ENCODE results near the gene CMBL.

Gene CMBL

DNA sequence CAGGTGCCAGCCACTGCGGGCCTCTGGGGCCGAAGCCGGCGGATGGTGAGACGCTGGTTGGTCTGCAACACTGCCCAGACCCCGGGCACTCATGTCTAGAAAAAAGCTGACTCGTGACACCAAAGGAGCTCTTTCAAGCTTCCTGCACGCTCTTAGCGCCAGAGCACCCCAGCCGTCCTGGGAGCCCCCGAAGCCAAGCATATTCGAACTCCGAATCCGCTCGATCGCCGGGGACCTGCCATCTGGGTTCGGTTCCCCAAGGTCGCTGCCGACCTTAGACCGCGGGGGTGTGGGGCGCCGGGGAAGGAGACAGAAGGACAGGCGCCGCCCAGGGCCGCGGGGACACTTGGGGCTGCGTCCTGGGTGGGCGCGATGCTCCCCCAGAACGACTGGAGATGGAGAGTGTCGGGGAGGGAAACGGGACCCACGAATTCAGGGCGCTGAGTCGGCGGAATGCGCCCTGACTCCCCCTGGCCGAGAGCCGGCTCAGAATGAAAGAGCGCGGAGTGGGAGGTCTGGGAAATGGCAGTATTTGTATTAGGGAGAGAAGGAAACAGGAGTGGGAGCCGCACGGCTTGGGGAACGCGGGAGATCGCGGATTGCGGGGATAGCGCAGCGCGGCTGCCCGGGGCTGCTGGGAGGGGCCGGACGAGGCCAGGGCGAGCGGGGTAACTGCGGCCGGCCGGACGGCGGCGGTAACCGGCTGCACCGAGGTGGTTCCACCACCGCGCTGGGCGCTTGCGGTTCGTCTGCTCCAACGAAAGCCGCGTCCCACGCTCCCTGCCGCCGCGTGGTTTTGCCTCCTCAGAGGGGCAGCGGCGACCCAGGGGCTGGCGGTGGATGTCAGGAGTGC is 25.7 kb upstream of the CMBL start:
- Histone ChIP-seq H3K4me1 (no peaks in the 10 kb centered on the region), H4K20me1 (no peaks in the 10 kb centered on the region), H3K4me2 (no peak overlapping the region), H3K36me3 (no peaks in the 10 kb centered on the region; the same call in 1 of the 2 replicates), H3K27me3 (peaks cover 39% of the 10 kb centered on the region), H3K27ac (no peak overlapping the region), H3K4me3 (peak overlapping the region; percentile 36; the same call in 1 of the 2 replicates), H3K9me3 (peaks cover 26% of the 10 kb centered on the region), H3K9ac (no peak overlapping the region)
- no peak for TF ChIP-seq Cebpa-rat (IDR thresholded peaks at IDR 0.05)

DNA sequence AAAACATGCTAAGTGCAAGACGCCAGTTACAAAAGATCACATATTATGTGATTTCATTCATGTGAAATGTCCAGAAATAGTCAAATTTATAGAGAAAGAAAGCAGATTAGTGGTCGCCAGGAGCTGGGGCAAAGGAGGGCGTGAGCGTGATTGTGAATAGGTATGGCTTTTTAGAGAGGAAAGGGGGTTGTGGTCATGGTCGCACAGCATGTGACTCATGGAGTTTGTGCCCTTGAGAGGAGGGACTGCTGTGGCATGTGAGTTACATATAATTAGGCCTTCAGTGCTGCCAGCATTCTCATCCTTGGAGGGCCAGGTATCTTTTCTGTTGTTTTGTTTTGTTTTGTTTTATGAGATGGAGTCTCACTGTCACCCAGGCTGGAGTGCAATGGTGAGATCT is 24.6 kb upstream of the CMBL start:
- Histone ChIP-seq H3K27ac (no peak overlapping the region), H3K36me3 (no peaks in the 10 kb centered on the region; the same call in 1 of the 2 replicates), H3K4me3 (no peak overlapping the region), H3K9me3 (peaks cover 26% of the 10 kb centered on the region), H4K20me1 (no peaks in the 10 kb centered on the region), H3K9ac (no peak overlapping the region), H3K27me3 (peaks cover 39% of the 10 kb centered on the region), H3K4me1 (no peaks in the 10 kb centered on the region), H3K4me2 (no peak overlapping the region)
- no peak for TF ChIP-seq Cebpa-rat (IDR thresholded peaks at IDR 0.05)

DNA sequence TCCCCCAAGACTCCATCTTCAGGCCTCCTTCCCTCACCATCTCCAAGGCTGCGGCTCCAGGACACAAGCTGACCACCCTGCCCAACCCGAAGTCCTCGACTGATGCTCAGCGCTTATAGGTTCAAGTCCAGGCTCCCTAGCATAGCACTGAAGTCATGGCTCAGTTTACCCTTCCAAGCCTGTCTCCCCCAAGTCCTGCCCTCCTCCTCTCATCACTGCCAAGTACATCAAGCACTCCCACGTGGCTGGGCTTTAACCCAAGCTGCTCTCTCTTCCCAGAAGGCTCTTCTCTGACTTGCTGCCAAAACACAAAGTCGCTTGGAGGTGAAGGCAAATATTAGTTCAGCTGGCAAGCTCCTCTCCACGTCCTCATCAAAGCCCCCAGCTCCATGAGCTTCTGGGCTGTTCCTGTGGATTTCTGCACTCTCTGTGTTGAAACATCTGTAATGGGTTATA is 23.7 kb upstream of the CMBL start:
- Histone ChIP-seq H3K27me3 (peaks cover 39% of the 10 kb centered on the region), H3K9ac (no peak overlapping the region), H3K36me3 (no peaks in the 10 kb centered on the region; the same call in 1 of the 2 replicates), H3K9me3 (peaks cover 26% of the 10 kb centered on the region), H3K27ac (no peak overlapping the region), H3K4me2 (no peak overlapping the region), H3K4me1 (no peaks in the 10 kb centered on the region), H3K4me3 (no peak overlapping the region), H4K20me1 (no peaks in the 10 kb centered on the region)
- no peak for TF ChIP-seq Cebpa-rat (IDR thresholded peaks at IDR 0.05)

DNA sequence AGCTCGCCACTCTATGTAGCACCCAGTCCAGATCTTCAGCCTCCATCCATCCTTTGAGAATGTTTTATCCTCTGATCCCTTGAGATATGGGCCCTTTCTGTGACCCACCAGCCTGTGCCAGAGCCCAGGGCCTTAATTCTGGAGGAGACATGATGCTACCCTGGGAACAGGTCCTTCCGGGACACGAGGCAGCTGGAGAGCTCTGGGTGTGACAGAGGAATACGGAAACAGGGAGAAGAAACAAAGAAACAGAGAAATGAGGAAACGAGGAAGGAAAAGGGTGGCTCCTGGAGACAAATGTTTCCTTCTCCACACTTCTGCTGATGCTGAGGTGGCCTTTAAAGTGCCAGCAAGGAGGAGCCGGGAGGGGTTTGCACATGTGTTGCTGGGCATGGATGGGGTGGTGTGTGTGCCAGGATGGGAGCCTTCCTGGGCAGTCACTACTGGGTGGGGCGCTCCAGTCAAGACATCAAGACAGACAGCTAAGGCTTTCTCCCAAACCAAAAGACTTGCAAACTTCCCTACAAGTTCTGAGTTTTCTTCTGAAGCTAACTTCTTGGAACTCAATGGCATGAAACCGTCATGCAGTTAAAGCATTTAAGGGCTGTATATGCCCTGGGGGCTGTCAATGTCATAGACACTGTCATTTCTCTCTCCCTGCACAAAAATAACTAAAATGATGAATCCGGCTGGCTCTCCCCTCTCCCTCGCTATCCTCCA is 23.0 kb upstream of the CMBL start:
- Histone ChIP-seq H3K4me1 (no peaks in the 10 kb centered on the region), H3K9ac (no peak overlapping the region), H3K4me3 (no peak overlapping the region), H3K27ac (no peak overlapping the region), H3K36me3 (no peaks in the 10 kb centered on the region; the same call in 1 of the 2 replicates), H3K27me3 (peaks cover 39% of the 10 kb centered on the region), H3K4me2 (no peak overlapping the region), H3K9me3 (peaks cover 26% of the 10 kb centered on the region), H4K20me1 (no peaks in the 10 kb centered on the region)
- no peak for TF ChIP-seq Cebpa-rat (IDR thresholded peaks at IDR 0.05)

DNA sequence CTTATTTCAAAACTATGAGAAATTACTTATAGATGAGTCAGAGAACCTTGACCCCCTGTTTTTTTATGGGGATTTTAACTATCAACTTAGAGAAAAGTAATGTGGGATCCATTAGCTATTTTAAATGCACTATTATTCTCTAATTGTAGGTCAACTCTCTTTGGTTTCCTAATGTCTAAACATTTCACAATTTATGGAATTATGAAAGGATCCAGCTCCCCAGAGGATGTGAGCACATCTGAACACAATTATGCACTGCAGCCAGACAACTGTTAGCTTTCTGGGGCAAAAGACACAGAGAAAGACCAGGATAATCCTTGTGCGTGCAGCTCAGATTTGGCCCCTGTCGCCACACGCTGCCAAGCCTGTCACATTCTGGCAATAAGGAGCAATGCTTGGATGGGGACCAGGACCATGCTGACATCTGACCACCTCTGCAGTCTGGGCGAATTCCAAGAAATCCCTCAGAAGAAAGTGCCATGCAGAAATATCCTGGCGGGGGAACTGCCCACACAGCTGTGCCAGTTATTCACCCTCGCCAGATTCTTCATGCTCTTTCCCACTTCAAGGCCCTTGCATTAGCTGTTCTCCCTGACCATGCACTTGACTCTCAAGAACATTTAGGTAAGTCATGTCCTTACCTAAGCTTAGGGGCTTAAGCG is 22.2 kb upstream of the CMBL start:
- Histone ChIP-seq H3K4me2 (no peak overlapping the region), H3K9ac (no peak overlapping the region), H3K36me3 (no peaks in the 10 kb centered on the region; the same call in 1 of the 2 replicates), H3K27ac (no peak overlapping the region), H3K4me3 (no peak overlapping the region), H4K20me1 (no peaks in the 10 kb centered on the region), H3K9me3 (peaks cover 26% of the 10 kb centered on the region), H3K27me3 (peaks cover 37% of the 10 kb centered on the region), H3K4me1 (no peaks in the 10 kb centered on the region)
- TF ChIP-seq Cebpa-rat (IDR thresholded peaks at IDR 0.05), result no peak

DNA sequence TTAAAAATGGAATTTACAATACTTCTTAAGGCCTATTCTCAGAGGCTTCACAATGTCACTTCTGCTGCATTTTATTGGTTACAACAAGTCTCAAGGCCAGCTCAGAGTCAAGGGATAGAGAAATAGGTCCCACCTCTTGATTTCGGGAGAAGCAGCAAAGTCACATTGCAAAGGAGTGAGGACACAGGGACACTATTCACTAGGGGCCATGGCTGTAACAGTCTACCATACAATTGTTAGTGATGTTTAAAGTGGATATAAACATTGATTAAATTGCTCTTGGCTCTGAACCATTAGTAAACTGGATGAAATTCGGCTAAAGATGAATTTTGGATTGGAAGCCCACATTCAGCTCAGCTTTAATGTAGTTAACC is 21.7 kb upstream of the CMBL start:
- TF ChIP-seq Cebpa-rat (IDR thresholded peaks at IDR 0.05), result no peak
- no peaks in the 10 kb centered on the region for H3K4me1 ChIP-seq
- no peak overlapping the region for H3K4me2 ChIP-seq

DNA sequence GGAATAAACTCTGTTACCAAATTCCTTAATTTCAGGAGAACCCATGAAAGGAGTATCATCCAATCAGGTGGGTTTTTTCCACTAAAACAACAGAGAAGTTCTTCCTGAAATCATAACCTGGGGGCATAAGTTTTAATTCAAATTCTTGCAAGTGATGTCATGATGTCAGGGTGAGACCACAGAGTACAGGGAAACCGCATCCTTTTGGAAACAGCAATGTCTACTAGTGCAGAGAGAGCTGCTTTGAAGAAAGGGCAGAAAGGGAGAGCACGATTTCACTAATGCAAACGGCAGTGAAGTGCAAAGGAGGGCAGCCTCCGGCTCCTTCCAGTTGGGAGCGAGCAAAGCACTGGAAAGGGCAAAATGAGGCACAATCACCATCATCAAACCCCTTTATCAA is 20.6 kb upstream of the CMBL start:
- peaks cover 12% of the 10 kb centered on the region for H3K9me3 ChIP-seq
- TF ChIP-seq Cebpa-rat (IDR thresholded peaks at IDR 0.05), result no peak

More for the DNA sequence above, 21.7 kb upstream of the CMBL start:
- no peak overlapping the region for H3K27ac ChIP-seq
- H3K36me3 ChIP-seq, result no peaks in the 10 kb centered on the region; the same call in 1 of the 2 replicates
- peaks cover 32% of the 10 kb centered on the region for H3K27me3 ChIP-seq
- H3K9me3 ChIP-seq, result peaks cover 23% of the 10 kb centered on the region
- H4K20me1 ChIP-seq, result no peaks in the 10 kb centered on the region
- H3K9ac ChIP-seq, result no peak overlapping the region
- no peak overlapping the region for H3K4me3 ChIP-seq

DNA sequence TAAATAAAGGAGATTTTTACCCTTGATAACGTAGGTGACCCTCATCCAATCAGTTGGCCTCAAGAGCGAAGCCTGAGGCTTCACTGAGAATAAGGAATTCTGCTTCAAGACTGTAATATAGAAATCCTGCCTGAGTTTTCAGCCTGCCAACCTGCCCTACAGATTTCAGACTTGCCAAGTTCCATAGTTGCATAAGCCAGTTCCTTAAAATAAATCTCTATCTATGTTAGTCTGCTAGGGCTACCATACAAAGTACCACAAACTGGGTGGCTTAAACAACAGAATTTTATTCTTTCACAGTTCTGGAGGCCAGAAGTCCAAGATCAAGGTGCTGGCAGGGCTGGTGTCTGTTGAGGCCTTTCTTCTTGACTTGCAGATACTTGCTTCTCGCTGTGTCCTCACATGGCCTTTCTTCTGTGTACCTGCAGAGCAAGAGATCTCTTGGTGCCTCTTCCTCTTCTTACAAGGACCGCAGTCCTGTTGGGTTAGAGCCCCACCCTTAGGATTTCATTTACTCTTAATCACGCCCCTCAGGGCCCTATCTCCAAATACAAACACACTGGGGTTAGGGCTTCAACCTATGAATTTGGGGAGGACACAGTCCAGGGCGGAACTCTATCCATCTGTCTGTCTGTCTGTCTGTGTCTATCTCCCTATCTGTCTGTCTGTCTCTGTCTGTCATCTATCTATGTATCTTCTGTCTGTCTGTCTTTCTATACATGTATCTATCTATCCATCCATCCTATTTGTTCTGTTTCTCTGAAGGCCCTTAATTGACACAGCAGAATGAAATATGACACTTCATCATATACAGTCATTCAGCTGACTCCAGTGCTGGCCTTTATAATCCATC is 17.0 kb upstream of the CMBL start:
- Histone ChIP-seq H3K4me2 (no peak overlapping the region), H3K27ac (no peak overlapping the region), H3K9ac (no peak overlapping the region), H3K36me3 (no peaks in the 10 kb centered on the region), H3K4me3 (no peak overlapping the region), H3K4me1 (no peaks in the 10 kb centered on the region), H3K27me3 (no peaks in the 10 kb centered on the region), H3K9me3 (no peaks in the 10 kb centered on the region), H4K20me1 (no peaks in the 10 kb centered on the region)
- no peak for TF ChIP-seq Cebpa-rat (IDR thresholded peaks at IDR 0.05)

More for the DNA sequence above, 20.6 kb upstream of the CMBL start:
- Histone ChIP-seq H4K20me1 (no peaks in the 10 kb centered on the region), H3K4me2 (no peak overlapping the region), H3K27me3 (peaks cover 20% of the 10 kb centered on the region), H3K27ac (no peak overlapping the region), H3K9ac (no peak overlapping the region), H3K4me1 (no peaks in the 10 kb centered on the region), H3K36me3 (no peaks in the 10 kb centered on the region), H3K4me3 (no peak overlapping the region)

Measured in BLaER1 (cell line).